Choroid plexus epithelial cell (primary cell): ENCODE measurements around the gene SPEG.

ENCODE experiments used
- DNase-seq: peaks from one replicate; pipeline ENCODE4 v3.0.0-alpha.2; 2010; ENCODE audit warnings: low read depth
- H3K4me3 ChIP-seq: 2 replicates; pipeline ENCODE4 v1.5.1; 2011; ENCODE audit warnings: low read depth, mild to moderate bottlenecking, control low read depth, low read length, moderate library complexity
- TF ChIP-seq, protein P1 (sequence below): conservative IDR thresholded peaks from 2 replicates; pipeline ENCODE4 v1.5.1; 2011; ENCODE audit warnings: low read depth, mild to moderate bottlenecking, control low read depth, inconsistent platforms, low read length, moderate library complexity

The SPEG gene

DNA sequence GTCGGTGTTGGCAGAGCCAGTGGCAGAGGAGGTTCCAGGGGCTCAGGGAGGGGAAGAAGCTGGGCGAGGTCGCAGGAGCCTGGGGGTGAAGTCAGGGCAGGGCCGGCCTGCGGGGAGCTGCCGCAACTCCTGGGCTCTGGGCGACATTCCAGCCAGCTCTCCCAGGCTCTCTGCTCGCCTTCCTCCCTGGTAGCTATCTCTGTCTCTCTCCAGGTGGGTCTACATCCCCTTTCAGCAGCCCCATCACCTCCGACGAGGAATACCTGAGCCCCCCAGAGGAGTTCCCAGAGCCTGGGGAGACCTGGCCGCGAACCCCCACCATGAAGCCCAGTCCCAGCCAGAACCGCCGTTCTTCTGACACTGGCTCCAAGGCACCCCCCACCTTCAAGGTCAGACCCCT is 27.0 kb downstream of the SPEG start:
- DNase-seq: no peak
- TF ChIP-seq, protein P1, sequence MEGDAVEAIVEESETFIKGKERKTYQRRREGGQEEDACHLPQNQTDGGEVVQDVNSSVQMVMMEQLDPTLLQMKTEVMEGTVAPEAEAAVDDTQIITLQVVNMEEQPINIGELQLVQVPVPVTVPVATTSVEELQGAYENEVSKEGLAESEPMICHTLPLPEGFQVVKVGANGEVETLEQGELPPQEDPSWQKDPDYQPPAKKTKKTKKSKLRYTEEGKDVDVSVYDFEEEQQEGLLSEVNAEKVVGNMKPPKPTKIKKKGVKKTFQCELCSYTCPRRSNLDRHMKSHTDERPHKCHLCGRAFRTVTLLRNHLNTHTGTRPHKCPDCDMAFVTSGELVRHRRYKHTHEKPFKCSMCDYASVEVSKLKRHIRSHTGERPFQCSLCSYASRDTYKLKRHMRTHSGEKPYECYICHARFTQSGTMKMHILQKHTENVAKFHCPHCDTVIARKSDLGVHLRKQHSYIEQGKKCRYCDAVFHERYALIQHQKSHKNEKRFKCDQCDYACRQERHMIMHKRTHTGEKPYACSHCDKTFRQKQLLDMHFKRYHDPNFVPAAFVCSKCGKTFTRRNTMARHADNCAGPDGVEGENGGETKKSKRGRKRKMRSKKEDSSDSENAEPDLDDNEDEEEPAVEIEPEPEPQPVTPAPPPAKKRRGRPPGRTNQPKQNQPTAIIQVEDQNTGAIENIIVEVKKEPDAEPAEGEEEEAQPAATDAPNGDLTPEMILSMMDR: no peak
- no peak overlapping the region for H3K4me3 ChIP-seq

DNA sequence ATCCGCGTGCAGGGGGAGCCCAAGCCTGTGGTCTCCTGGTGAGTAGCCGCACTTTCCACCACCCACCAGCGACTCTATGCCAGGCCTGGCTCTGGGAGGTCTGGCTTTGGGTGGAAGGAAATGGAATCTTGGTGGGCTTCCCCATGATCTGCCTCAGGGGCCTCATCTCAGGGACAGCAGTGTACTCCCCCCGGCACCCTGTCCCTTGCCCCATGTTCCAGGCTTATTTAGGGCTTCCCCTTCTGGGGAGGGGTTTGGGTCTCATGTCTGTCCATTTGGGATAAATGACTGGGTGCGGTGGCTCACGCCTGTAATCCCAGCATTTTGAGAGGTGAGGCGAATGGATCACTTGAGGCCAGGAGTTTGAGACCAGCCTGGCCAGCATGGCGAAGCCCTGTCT is 27.7 kb downstream of the SPEG start:
- no peak for DNase-seq
- TF ChIP-seq, protein P1: no peak

GRCh38 chr2:219464286-219465032 is 29.8 kb downstream of the SPEG start:
- DNase-seq: no peak
- no peak overlapping the region for H3K4me3 ChIP-seq
- TF ChIP-seq, protein P1: no peak

More for the DNA sequence above, 27.7 kb downstream of the SPEG start:
- no peak overlapping the region for H3K4me3 ChIP-seq

GRCh38 chr2:219465659-219466561 is 31.3 kb downstream of the SPEG start:
- TF ChIP-seq, protein P1: no peak
- H3K4me3 ChIP-seq: no peak overlapping the region
- DNase-seq: no peak

DNA sequence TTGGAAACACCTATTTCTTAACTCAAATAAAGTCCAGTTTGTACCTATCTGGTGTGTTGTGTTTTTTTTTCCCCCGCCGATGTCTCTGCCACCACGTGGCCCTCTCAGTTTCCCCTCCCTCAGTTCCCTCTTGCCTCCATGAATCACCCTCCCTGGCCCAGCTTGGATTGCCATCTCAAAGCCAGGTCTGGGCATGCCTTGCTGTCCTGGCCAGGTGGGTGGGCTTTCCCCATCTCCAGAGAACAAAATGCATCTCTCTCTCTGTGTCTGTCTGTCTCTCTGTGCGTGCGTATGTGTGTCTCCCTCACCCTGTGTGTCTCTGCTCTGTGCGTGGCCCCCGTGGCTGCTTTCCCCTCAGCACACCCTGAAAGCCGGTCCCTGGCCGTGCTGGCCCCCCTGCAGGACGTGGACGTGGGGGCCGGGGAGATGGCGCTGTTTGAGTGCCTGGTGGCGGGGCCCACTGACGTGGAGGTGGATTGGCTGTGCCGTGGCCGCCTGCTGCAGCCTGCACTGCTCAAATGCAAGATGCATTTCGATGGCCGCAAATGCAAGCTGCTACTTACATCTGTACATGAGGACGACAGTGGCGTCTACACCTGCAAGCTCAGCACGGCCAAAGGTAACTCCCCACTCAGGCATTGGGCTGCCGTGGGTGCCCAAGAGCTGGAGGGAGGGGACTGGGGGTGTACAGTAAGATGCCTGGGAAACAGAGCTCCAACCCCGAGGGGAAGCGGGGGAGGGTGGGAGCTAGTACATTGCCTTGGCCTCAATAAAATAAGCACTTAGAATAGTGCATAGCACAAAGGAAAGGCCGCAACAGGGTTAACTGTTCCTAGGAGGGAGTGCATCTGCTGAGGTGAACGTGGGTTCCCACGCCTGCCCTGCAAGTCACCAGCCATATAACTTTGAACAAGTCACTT is 32.4 kb downstream of the SPEG start:
- H3K4me3 ChIP-seq: no peak overlapping the region
- no peak for DNase-seq
- TF ChIP-seq, protein P1: no peak

GRCh38 chr2:219467736-219468075 is 33.1 kb downstream of the SPEG start:
- TF ChIP-seq, protein P1: no peak
- no peak for DNase-seq
- H3K4me3 ChIP-seq: no peak overlapping the region
